ENCODE measurements around the gene DAP. TPM values are rescaled to one million over a fixed set of nuclear protein-coding genes. Genes with fewer than 3 reads are reported as not detected.
"Not testable (repeated sequence)": the region's sequence is repeated elsewhere in the genome, so short reads cannot be mapped to it uniquely, and the experiment has no call there.

Gene DAP
- total and polyA plus RNA-seq, 8 donors: 9.3 to 184 (median 91.0) TPM

GRCh38 chr5:10668697-10669096, 92.3 kb downstream of the DAP start:
- intact Hi-C loops (cut with DNase I; ENCODE audit: low total_unique reads): no loop called here
- no peaks in the 10 kb centered on the region for H3K36me3 ChIP-seq
- H3K9me3 ChIP-seq: no peaks in the 10 kb centered on the region
- no peak overlapping the region for H3K27ac ChIP-seq
- TF ChIP-seq POLR2AphosphoS5 (IDR thresholded peaks at IDR 0.05) (no peak), POLR2A (IDR thresholded peaks at IDR 0.05) (no peak), EP300 (IDR thresholded peaks at IDR 0.05) (no peak)
- TF ChIP-seq, protein P1, sequence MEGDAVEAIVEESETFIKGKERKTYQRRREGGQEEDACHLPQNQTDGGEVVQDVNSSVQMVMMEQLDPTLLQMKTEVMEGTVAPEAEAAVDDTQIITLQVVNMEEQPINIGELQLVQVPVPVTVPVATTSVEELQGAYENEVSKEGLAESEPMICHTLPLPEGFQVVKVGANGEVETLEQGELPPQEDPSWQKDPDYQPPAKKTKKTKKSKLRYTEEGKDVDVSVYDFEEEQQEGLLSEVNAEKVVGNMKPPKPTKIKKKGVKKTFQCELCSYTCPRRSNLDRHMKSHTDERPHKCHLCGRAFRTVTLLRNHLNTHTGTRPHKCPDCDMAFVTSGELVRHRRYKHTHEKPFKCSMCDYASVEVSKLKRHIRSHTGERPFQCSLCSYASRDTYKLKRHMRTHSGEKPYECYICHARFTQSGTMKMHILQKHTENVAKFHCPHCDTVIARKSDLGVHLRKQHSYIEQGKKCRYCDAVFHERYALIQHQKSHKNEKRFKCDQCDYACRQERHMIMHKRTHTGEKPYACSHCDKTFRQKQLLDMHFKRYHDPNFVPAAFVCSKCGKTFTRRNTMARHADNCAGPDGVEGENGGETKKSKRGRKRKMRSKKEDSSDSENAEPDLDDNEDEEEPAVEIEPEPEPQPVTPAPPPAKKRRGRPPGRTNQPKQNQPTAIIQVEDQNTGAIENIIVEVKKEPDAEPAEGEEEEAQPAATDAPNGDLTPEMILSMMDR (IDR thresholded peaks at IDR 0.05): no peak
- H3K27me3 ChIP-seq: no peaks in the 10 kb centered on the region
- no peak for DNase-seq
- 84 to 92% (median 91%) methylated on average over 4 of the region's 4 CpGs for WGBS, 5 donors
- no peak overlapping the region for H3K4me3 ChIP-seq
- peaks cover 3 to 11% (median 7%) of the 10 kb centered on the region in 4 donors for H3K4me1 ChIP-seq

- intact Hi-C loops (cut with DNase I; ENCODE audit: low total_unique reads): no loop called here
- no peaks in the 10 kb centered on the region for H3K9me3 ChIP-seq
- no peak overlapping the region for H3K27ac ChIP-seq
- no peak for TF ChIP-seq POLR2A (IDR thresholded peaks at IDR 0.05)
- no peak for TF ChIP-seq EP300 (IDR thresholded peaks at IDR 0.05)
- TF ChIP-seq, protein P1 (IDR thresholded peaks at IDR 0.05): no peak
- TF ChIP-seq POLR2AphosphoS5 (IDR thresholded peaks at IDR 0.05): no peak
- no peaks in the 10 kb centered on the region for H3K27me3 ChIP-seq
- no peaks in the 10 kb centered on the region for H3K36me3 ChIP-seq
- H3K4me3 ChIP-seq: no peak overlapping the region
- 85 to 93% (median 85%) methylated on average over 6 of the region's 6 CpGs for WGBS, 5 donors
- no peak for DNase-seq
- H3K4me1 ChIP-seq: peaks cover 6 to 11% (median 10%) of the 10 kb centered on the region in 4 donors
Measured at GRCh38 chr5:10667431-10668057, 93.5 kb downstream of the DAP start.

GRCh38 chr5:10666531-10667299, 94.3 kb downstream of the DAP start:
- Histone ChIP-seq H3K27me3 (no peaks in the 10 kb centered on the region), H3K36me3 (no peaks in the 10 kb centered on the region), H3K9me3 (no peaks in the 10 kb centered on the region), H3K4me3 (no peak overlapping the region), H3K4me1 (peaks cover 6 to 11% (median 10%) of the 10 kb centered on the region in 4 donors), H3K27ac (no peak overlapping the region)
- TF ChIP-seq POLR2A (IDR thresholded peaks at IDR 0.05) (no peak), POLR2AphosphoS5 (IDR thresholded peaks at IDR 0.05) (no peak), EP300 (IDR thresholded peaks at IDR 0.05) (no peak)
- TF ChIP-seq, protein P1 (IDR thresholded peaks at IDR 0.05): no peak
- WGBS, 5 donors: 86 to 95% (median 92%) methylated on average over 7 of the region's 7 CpGs
- DNase-seq: no peak
- intact Hi-C loops (cut with DNase I; ENCODE audit: low total_unique reads): no loop called here

DNA sequence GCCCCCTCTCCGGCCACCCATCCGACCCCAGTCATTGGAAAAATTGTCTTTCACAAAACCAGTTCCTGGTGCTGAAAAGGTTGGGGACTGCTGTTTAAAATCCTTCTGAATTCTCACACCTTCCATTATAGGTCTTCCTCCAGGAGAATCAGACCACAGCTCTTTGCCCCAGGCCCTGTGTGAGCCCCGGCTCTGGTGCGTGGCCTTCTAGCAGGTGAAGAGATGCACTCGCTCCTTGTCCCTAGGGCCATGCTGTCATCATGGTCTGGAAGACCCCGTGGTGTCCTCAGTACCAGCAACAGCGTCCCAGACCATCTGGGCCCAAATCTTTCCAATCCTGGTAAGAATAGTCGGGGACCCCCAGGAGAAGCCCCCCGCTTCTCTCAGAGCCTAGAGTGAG, 95.2 kb downstream of the DAP start:
- DNase-seq: no peak
- intact Hi-C loops (cut with DNase I; ENCODE audit: low total_unique reads): no loop called here
- Histone ChIP-seq H3K36me3 (no peaks in the 10 kb centered on the region), H3K4me1 (peaks cover 6 to 11% (median 10%) of the 10 kb centered on the region in 4 donors), H3K27ac (no peak overlapping the region), H3K4me3 (no peak overlapping the region), H3K27me3 (no peaks in the 10 kb centered on the region), H3K9me3 (no peaks in the 10 kb centered on the region)
- TF ChIP-seq POLR2AphosphoS5 (IDR thresholded peaks at IDR 0.05) (no peak), EP300 (IDR thresholded peaks at IDR 0.05) (no peak), POLR2A (IDR thresholded peaks at IDR 0.05) (no peak)
- TF ChIP-seq, protein P1 (IDR thresholded peaks at IDR 0.05): no peak
- 92 to 97% (median 94%) methylated on average over 9 of the region's 9 CpGs for WGBS, 5 donors

DNA sequence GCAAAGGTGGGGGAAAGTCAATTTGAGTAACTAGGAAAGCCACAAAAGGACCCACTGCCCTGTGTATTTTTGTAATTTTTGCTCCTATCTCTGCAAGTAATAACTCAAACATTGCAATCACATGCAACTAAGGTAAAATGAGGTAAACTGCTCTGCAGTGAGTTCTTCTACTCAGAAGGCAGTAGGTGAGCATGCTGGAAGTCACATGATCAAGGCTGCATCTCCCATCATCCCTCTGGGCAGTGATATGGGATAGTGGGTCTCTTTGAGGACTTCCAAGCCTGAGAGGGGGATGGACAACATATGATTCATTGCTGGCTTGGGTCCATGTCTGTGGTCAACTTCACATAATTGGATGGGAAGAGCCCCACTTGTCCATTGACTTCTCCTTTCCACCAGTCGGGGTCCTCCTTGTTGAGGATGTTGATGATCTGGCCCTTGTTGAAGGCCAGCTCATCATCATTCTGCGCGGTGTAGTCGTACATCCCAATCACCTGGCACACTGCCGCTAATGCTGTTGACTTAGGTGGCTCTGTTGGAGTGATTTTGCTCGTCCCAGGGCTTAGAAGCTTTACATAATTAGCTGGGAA, 96.8 kb downstream of the DAP start:
- H3K9me3 ChIP-seq; H3K36me3 ChIP-seq; DNase-seq; H3K4me3 ChIP-seq; H3K27ac ChIP-seq; H3K27me3 ChIP-seq; intact Hi-C loops (cut with DNase I; ENCODE audit: low total_unique reads): not testable (repeated sequence)
- WGBS, 5 donors: 76 to 83% (median 79%) methylated on average over 5 to 6 of the region's 6 CpGs
- peaks cover 6 to 11% (median 10%) of the 10 kb centered on the region in 4 donors for H3K4me1 ChIP-seq
